ENCODE results near the gene DLG2. TPM values are rescaled to one million over a fixed set of nuclear protein-coding genes. Genes with fewer than 3 reads are reported as not detected.

Gene DLG2
- total and polyA plus RNA-seq, 9 of the 15 experiments (the other 6 are each of a cell fraction or from before 2014, with no cell fraction given) = 0.52 to 1.6 (median 0.95) TPM

DNA sequence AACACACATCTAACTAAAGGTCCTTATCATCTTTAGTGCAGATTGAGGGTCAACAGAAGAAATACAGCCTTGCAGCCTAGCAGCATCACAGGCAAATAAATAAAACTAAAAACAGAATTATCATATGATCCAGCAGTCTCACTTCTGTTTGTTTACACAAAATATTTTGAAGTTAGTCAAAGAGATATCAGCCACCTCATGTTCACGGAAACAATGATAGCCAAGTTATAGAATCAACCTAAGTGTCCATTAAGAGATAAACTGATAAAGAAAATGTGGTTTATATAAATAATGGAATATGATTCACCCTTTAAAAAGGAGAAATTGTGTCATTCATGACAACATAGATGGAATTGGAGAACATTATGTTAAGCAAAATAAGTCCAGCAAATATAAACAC is 1602.9 kb downstream of the DLG2 start:
- in situ Hi-C loops (cut with MboI) (no loop called here), intact Hi-C loops (cut with micrococcal nuclease) (no loop called here)
- ATAC-seq (no peak), FAIRE-seq (no peak), DNase-seq (ENCODE audit: extremely low read depth in 1 of 4, low spot score in 3 of 4) (no peak)
- Histone ChIP-seq H3K9ac (ENCODE audit: insufficient read depth in 1 of 2, low read depth in 2 of 2, low read length in 2 of 2) (no peak overlapping the region), H2AFZ (ENCODE audit: low read depth, low read length) (no peak overlapping the region), H3K27me3 (ENCODE audit: control insufficient read depth in 2 of 2, insufficient read depth in 2 of 2, low read length in 2 of 2) (no peaks in the 10 kb centered on the region), H3K9me1 (ENCODE audit: control insufficient read depth, insufficient read depth, low read length) (no peaks in the 10 kb centered on the region), H3K79me2 (ENCODE audit: control insufficient read depth, insufficient read depth, low read length) (no peaks in the 10 kb centered on the region), H3K4me3 (no peak overlapping the region), H3K36me3 (ENCODE audit: control insufficient read depth, insufficient read depth, low read length) (no peaks in the 10 kb centered on the region), H3K4me1 (replicated peaks in 1 of 2; ENCODE audit: control insufficient read depth in 2 of 2, insufficient read depth in 2 of 2, low read length in 2 of 2) (no peaks in the 10 kb centered on the region), H3K9me3 (replicated peaks; ENCODE audit: control insufficient read depth, insufficient read depth, low read depth, low read length) (no peaks in the 10 kb centered on the region), H3K4me2 (ENCODE audit: insufficient read depth, low read length) (no peak overlapping the region), H3K27ac (ENCODE audit: extremely low read depth, low read depth, low read length) (no peak overlapping the region), H4K20me1 (replicated peaks; ENCODE audit: control insufficient read depth, insufficient read depth, low read length) (no peaks in the 10 kb centered on the region)
- TF ChIP-seq CC2D1A (IDR thresholded peaks at IDR 0.05) (no peak), KHSRP (IDR thresholded peaks at IDR 0.05) (no peak), GATA2 (CRISPR knock-in tag; IDR thresholded peaks at IDR 0.05) (no peak), NEUROD1 (IDR thresholded peaks at IDR 0.05; ENCODE audit: borderline replicate concordance, low read depth, low read length, partially characterized antibody) (no peak), BRCA1 (IDR thresholded peaks at IDR 0.05) (no peak), BRCA1 (CRISPR knock-in tag; IDR thresholded peaks at IDR 0.05) (no peak), PYGO2 (tag; IDR thresholded peaks at IDR 0.05) (no peak), HDAC1 (IDR thresholded peaks at IDR 0.05) (no peak), NCOA2 (IDR thresholded peaks at IDR 0.05; ENCODE audit: partially characterized antibody in 2 of 2) (no peak), ZKSCAN3 (CRISPR knock-in tag; IDR thresholded peaks at IDR 0.05) (no peak), ZNF780A (CRISPR knock-in tag; IDR thresholded peaks at IDR 0.05) (no peak), MCM5 (IDR thresholded peaks at IDR 0.05; ENCODE audit: low read depth) (no peak)
- TF ChIP-seq, protein P1, sequence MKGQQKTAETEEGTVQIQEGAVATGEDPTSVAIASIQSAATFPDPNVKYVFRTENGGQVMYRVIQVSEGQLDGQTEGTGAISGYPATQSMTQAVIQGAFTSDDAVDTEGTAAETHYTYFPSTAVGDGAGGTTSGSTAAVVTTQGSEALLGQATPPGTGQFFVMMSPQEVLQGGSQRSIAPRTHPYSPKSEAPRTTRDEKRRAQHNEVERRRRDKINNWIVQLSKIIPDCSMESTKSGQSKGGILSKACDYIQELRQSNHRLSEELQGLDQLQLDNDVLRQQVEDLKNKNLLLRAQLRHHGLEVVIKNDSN (CRISPR knock-in tag; IDR thresholded peaks at IDR 0.05) = no peak
- TF ChIP-seq, protein P2, sequence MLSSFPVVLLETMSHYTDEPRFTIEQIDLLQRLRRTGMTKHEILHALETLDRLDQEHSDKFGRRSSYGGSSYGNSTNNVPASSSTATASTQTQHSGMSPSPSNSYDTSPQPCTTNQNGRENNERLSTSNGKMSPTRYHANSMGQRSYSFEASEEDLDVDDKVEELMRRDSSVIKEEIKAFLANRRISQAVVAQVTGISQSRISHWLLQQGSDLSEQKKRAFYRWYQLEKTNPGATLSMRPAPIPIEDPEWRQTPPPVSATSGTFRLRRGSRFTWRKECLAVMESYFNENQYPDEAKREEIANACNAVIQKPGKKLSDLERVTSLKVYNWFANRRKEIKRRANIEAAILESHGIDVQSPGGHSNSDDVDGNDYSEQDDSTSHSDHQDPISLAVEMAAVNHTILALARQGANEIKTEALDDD (IDR thresholded peaks at IDR 0.05) = no peak
- TF ChIP-seq, protein P3, sequence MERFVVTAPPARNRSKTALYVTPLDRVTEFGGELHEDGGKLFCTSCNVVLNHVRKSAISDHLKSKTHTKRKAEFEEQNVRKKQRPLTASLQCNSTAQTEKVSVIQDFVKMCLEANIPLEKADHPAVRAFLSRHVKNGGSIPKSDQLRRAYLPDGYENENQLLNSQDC (CRISPR knock-in tag; IDR thresholded peaks at IDR 0.05) = no peak
- POLR2A ChIA-PET = no interaction called here
- CTCF ChIA-PET (ENCODE audit: low intra/inter-chr PET ratio) = no interaction called here
- WGBS (ENCODE audit: insufficient coverage, low coverage, missing lambda C conversion rate) = 0% methylated on average over 1 of the region's 1 CpG
- no TSS peak for BruUV-seq (replicated peaks)

Data from K562 (cell line).